Measurements from ENCODE around the gene RPL18A. TPM values are rescaled to one million over a fixed set of nuclear protein-coding genes. Genes with fewer than 3 reads are reported as not detected.

RPL18A gene
- total RNA-seq, 1 experiment from 2014 or later = 2,241 TPM

DNA sequence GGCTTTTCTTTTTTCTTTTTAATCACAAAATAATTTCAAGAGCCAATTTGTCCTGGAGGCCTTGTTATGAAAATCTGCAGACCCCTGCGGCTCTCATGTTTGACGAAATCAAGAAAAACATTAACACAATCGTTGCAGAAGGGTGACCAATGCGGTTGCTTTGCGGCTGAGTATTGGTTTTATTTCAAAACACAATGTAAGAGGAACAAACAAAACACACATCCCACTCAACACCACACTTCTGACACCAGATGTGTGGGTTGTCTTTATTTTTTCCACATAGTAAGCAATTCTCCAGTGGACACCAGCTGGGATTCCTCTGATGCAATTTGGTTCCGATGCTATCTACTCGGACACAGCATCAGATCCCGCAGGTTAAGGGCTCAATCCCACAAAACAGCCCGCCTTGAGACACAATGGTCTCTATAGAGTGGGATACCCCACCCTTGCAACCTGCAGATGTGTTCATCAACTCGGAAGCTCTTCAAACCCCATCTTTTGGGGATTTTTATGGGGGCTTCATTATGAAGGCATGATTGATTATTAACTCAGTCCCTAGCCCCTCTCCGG lies 51.2 kb downstream of the RPL18A start:
- peaks cover 6% of the 10 kb centered on the region for H3K4me1 ChIP-seq (ENCODE audit: insufficient read depth, low read length)
- no peaks in the 10 kb centered on the region for H3F3A ChIP-seq (ENCODE audit: low read length, unreplicated experiment)
- no peaks in the 10 kb centered on the region for H3K9me2 ChIP-seq (replicated peaks; ENCODE audit: low read length)
- no peak for ATAC-seq
- no peaks in the 10 kb centered on the region for H4K20me1 ChIP-seq (ENCODE audit: low read length)
- no peak overlapping the region for H3K4me2 ChIP-seq (ENCODE audit: low read length)
- H3K9me3 ChIP-seq (ENCODE audit: low read length) = no peaks in the 10 kb centered on the region
- DNase-seq = no peak
- POLR2A ChIA-PET (ENCODE audit: unreplicated experiment) = no interaction called here
- no peaks in the 10 kb centered on the region for H3K27me3 ChIP-seq (ENCODE audit: low read length)
- BruUV-seq (replicated peaks) = no TSS peak
- no peak overlapping the region for H2AFZ ChIP-seq (ENCODE audit: low read length)
- H3K4me3 ChIP-seq (ENCODE audit: low read length) = no peak overlapping the region
- H3K27ac ChIP-seq (ENCODE audit: low read length) = no peak overlapping the region
- intact Hi-C loops (cut with micrococcal nuclease) = no loop called here
- CTCF ChIA-PET = no interaction called here
- TF ChIP-seq, protein P1, sequence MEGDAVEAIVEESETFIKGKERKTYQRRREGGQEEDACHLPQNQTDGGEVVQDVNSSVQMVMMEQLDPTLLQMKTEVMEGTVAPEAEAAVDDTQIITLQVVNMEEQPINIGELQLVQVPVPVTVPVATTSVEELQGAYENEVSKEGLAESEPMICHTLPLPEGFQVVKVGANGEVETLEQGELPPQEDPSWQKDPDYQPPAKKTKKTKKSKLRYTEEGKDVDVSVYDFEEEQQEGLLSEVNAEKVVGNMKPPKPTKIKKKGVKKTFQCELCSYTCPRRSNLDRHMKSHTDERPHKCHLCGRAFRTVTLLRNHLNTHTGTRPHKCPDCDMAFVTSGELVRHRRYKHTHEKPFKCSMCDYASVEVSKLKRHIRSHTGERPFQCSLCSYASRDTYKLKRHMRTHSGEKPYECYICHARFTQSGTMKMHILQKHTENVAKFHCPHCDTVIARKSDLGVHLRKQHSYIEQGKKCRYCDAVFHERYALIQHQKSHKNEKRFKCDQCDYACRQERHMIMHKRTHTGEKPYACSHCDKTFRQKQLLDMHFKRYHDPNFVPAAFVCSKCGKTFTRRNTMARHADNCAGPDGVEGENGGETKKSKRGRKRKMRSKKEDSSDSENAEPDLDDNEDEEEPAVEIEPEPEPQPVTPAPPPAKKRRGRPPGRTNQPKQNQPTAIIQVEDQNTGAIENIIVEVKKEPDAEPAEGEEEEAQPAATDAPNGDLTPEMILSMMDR (conservative IDR thresholded peaks at IDR 0.05; ENCODE audit: low read depth, low read length) = no peak
- TF ChIP-seq EZH2 (IDR thresholded peaks at IDR 0.05; ENCODE audit: low read length, unreplicated experiment) (no peak), EZH2phosphoT487 (IDR thresholded peaks at IDR 0.05; ENCODE audit: borderline replicate concordance, low read length) (no peak)
- H3K79me2 ChIP-seq (ENCODE audit: low read length) = no peaks in the 10 kb centered on the region
- no peaks in the 10 kb centered on the region for H3K36me3 ChIP-seq (ENCODE audit: low read depth, low read length)
- no peak overlapping the region for H3K9ac ChIP-seq (ENCODE audit: low read length)

Other genes with a start within 250 kb of the RPL18A start
- not detected in 2 replicates for gene UNC13A, start 171.6 kb upstream of the RPL18A start, total RNA-seq (2014; rRNA removed)
- gene MAP1S, start 140.4 kb upstream of the RPL18A start, total RNA-seq (2014; rRNA removed) = 25.4 and 30.2 TPM in 2 replicates
- gene FCHO1, start 108.4 kb upstream of the RPL18A start, total RNA-seq (2014; rRNA removed) = 21.0 and 29.5 TPM in 2 replicates
- gene B3GNT3, start 64.8 kb upstream of the RPL18A start, total RNA-seq (2014; rRNA removed) = 39.5 and 41.7 TPM in 2 replicates
- not detected in 2 replicates for gene INSL3, start 38.4 kb upstream of the RPL18A start, total RNA-seq (2014; rRNA removed)
- 1.5 and 4.3 TPM in 2 replicates for gene JAK3, start 11.9 kb upstream of the RPL18A start, total RNA-seq (2014; rRNA removed)
- gene SLC5A5, start 12.0 kb downstream of the RPL18A start, total RNA-seq (2014; rRNA removed) = 0.23 TPM in 1 of 2 replicates, not detected in the other
- gene CCDC124, start 73.1 kb downstream of the RPL18A start, total RNA-seq (2014; rRNA removed) = 165 and 247 TPM in 2 replicates
- not detected in 2 replicates for gene KCNN1, start 107.2 kb downstream of the RPL18A start, total RNA-seq (2014; rRNA removed)
- 27.7 and 38.5 TPM in 2 replicates for gene ARRDC2, start 148.3 kb downstream of the RPL18A start, total RNA-seq (2014; rRNA removed)
- gene IL12RB1, start 227.0 kb downstream of the RPL18A start, total RNA-seq (2014; rRNA removed) = not detected in 2 replicates
- gene MAST3, start 237.9 kb downstream of the RPL18A start, total RNA-seq (2014; rRNA removed) = 6.7 and 8.1 TPM in 2 replicates

Measured in PC-3 (cell line).